GM12801 (cell line): Measurements from ENCODE around the gene TRABD2B.

Source experiments
- TF ChIP-seq, protein P1 (sequence below): IDR thresholded peaks from one replicate; pipeline ENCODE4 v1.5.1; 2011; ENCODE audit warnings: control low read depth; ENCODE audit not compliant: insufficient read length; ENCODE audit errors: extremely low read depth

Gene TRABD2B

GRCh38 chr1:48026701-48027532, 29.7 kb upstream of the TRABD2B start:
- TF ChIP-seq, protein P1, sequence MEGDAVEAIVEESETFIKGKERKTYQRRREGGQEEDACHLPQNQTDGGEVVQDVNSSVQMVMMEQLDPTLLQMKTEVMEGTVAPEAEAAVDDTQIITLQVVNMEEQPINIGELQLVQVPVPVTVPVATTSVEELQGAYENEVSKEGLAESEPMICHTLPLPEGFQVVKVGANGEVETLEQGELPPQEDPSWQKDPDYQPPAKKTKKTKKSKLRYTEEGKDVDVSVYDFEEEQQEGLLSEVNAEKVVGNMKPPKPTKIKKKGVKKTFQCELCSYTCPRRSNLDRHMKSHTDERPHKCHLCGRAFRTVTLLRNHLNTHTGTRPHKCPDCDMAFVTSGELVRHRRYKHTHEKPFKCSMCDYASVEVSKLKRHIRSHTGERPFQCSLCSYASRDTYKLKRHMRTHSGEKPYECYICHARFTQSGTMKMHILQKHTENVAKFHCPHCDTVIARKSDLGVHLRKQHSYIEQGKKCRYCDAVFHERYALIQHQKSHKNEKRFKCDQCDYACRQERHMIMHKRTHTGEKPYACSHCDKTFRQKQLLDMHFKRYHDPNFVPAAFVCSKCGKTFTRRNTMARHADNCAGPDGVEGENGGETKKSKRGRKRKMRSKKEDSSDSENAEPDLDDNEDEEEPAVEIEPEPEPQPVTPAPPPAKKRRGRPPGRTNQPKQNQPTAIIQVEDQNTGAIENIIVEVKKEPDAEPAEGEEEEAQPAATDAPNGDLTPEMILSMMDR, result no peak

GRCh38 chr1:48026275-48026674, 29.1 kb upstream of the TRABD2B start:
- TF ChIP-seq, protein P1, result no peak

GRCh38 chr1:48025076-48025475, 27.9 kb upstream of the TRABD2B start:
- TF ChIP-seq, protein P1, result no peak

DNA sequence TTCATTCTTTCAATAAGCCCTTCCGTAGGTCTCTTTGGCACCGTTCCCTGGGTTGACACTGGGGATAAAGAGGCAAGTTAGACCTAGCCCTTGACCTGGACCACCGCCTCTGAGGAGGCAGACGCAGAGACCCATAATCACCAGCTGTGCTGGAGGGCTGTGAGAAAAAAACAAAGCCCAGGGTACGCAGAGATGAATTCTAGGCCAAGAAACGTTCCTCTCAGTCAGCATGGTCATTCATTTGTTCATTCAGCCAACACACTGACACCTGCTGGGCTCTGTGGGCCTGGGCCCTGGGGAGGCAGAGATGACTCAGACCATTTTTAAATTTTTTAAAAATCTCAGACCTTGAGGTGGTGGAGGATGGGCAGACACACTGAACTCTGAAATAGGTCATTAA, 26.3 kb upstream of the TRABD2B start:
- TF ChIP-seq, protein P1, result no peak

- TF ChIP-seq, protein P1, result no peak
Measured at GRCh38 chr1:48022306-48022705, 25.1 kb upstream of the TRABD2B start.

DNA sequence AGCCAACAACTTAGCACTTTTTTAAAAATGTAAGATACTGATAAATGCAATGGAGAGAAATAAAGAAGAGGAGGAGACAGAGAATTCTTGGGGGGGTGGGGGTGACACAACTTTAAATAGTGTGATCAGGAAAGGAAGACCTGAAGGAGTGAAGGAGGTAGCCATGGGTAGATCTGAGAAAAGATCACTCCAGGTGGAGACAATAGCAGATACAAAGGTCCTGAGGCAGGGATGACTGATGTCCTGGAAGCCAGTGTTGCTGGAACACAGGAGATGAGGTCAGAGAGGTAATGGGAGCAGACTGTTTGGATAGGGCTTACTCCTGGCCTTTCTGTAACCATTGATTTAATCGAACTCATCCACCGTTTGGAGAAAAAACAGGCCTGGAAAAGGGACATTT, 24.6 kb upstream of the TRABD2B start:
- TF ChIP-seq, protein P1, result no peak

DNA sequence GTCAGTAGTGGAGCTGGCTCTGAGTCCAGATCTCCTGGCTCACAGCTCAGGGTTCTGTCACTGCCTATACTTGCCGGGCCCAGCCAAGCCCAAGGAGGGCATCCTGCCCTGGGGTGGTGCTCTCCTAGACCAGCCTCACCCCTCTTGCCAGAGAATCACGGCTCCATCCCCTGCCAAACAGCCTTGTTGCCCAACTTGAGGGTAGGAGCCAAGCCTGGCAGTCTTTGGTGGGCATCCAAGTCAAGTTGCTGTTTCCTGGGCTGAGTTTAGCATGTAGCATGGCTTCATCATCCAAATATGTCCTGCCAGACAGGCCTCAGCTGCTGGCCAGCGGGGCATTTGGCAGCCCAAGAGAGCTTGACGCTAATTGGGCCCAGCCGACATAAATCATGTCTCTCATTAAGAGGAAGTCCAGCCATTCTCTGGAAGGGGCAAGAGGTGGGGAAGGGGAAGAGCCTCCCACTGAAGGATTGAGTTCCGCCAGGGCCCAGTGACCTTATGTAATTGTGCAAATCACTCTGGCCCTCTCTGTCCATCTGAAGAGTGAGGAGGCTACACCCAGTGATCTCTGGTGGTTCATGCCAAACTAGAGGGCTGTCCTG, 22.6 kb upstream of the TRABD2B start:
- TF ChIP-seq, protein P1, result no peak
